Measurements from ENCODE around the gene PHACTR3. TPM values are rescaled to one million over a fixed set of nuclear protein-coding genes. Genes with fewer than 3 reads are reported as not detected.

PHACTR3 gene
- total RNA-seq, 2 donors from 2014 or later: 0.13 TPM; not detected in 1

- Histone ChIP-seq H3K4me3 (ENCODE audit: low read length) (no peak overlapping the region), H3K9me3 (ENCODE audit: control insufficient read depth, low read length) (peaks cover 34% of the 10 kb centered on the region), H3K36me3 (ENCODE audit: control insufficient read depth, insufficient read depth, low read length) (no peaks in the 10 kb centered on the region), H3K27ac (ENCODE audit: low read depth, low read length) (no peak overlapping the region), H3K27me3 (ENCODE audit: control insufficient read depth, insufficient read depth, low read length, poor library complexity, severe bottlenecking) (no peaks in the 10 kb centered on the region), H3K4me1 (ENCODE audit: control insufficient read depth, insufficient read depth, low read length) (no peaks in the 10 kb centered on the region), H3K9ac (ENCODE audit: extremely low read depth, low read length, poor library complexity, severe bottlenecking) (no peak overlapping the region)
- H3K36me3 Mint-ChIP-seq (ENCODE audit: low read depth): no peaks in the 10 kb centered on the region
- WGBS, 2 experiments (ENCODE audit: insufficient coverage in 1 of 2, insufficient read length in 1 of 2): 59 to 74% methylated on average over 7 to 9 of the region's 9 CpGs
- H3K9me3 Mint-ChIP-seq: no peaks in the 10 kb centered on the region
- H3K27ac Mint-ChIP-seq: no peak overlapping the region
- TF ChIP-seq CTCF (conservative IDR thresholded peaks at IDR 0.05): no peak
- no peaks in the 10 kb centered on the region for H3K4me1 Mint-ChIP-seq
- no peak overlapping the region for H3K4me3 Mint-ChIP-seq
- H3K27me3 Mint-ChIP-seq (ENCODE audit: insufficient read depth): peaks cover 14% of the 10 kb centered on the region
- no peak for DNase-seq
Measured at GRCh38 chr20:59684685-59685242, 80.4 kb downstream of the PHACTR3 start.

- no peak overlapping the region for H3K4me3 ChIP-seq (ENCODE audit: low read length)
- H3K27ac ChIP-seq (ENCODE audit: low read depth, low read length): no peak overlapping the region
- no peak for DNase-seq
- H3K27me3 ChIP-seq (ENCODE audit: control insufficient read depth, insufficient read depth, low read length, poor library complexity, severe bottlenecking): no peaks in the 10 kb centered on the region
- Mint-ChIP-seq H3K4me3 (no peak overlapping the region), H3K36me3 (ENCODE audit: low read depth) (no peaks in the 10 kb centered on the region), H3K4me1 (no peaks in the 10 kb centered on the region), H3K27ac (no peak overlapping the region), H3K27me3 (ENCODE audit: insufficient read depth) (peaks cover 19% of the 10 kb centered on the region), H3K9me3 (no peaks in the 10 kb centered on the region)
- H3K36me3 ChIP-seq (ENCODE audit: control insufficient read depth, insufficient read depth, low read length): no peaks in the 10 kb centered on the region
- 83 to 87% methylated on average over 7 of the region's 7 CpGs for WGBS, 2 experiments (ENCODE audit: insufficient coverage in 1 of 2, insufficient read length in 1 of 2)
- H3K9ac ChIP-seq (ENCODE audit: extremely low read depth, low read length, poor library complexity, severe bottlenecking): no peak overlapping the region
- H3K9me3 ChIP-seq (ENCODE audit: control insufficient read depth, low read length): peaks cover 34% of the 10 kb centered on the region
- no peak for TF ChIP-seq CTCF (conservative IDR thresholded peaks at IDR 0.05)
- H3K4me1 ChIP-seq (ENCODE audit: control insufficient read depth, insufficient read depth, low read length): no peaks in the 10 kb centered on the region
Measured at GRCh38 chr20:59686404-59687346, 82.3 kb downstream of the PHACTR3 start.

GRCh38 chr20:59688356-59688755, 84.0 kb downstream of the PHACTR3 start:
- H3K27ac ChIP-seq (ENCODE audit: low read depth, low read length): no peak overlapping the region
- Mint-ChIP-seq H3K27me3 (ENCODE audit: insufficient read depth) (peaks cover 20% of the 10 kb centered on the region), H3K9me3 (no peaks in the 10 kb centered on the region), H3K36me3 (ENCODE audit: low read depth) (no peaks in the 10 kb centered on the region), H3K4me3 (no peak overlapping the region), H3K4me1 (no peaks in the 10 kb centered on the region), H3K27ac (no peak overlapping the region)
- H3K9ac ChIP-seq (ENCODE audit: extremely low read depth, low read length, poor library complexity, severe bottlenecking): no peak overlapping the region
- no peaks in the 10 kb centered on the region for H3K27me3 ChIP-seq (ENCODE audit: control insufficient read depth, insufficient read depth, low read length, poor library complexity, severe bottlenecking)
- no peak for DNase-seq
- no peak overlapping the region for H3K4me3 ChIP-seq (ENCODE audit: low read length)
- H3K36me3 ChIP-seq (ENCODE audit: control insufficient read depth, insufficient read depth, low read length): no peaks in the 10 kb centered on the region
- peaks cover 50% of the 10 kb centered on the region for H3K9me3 ChIP-seq (ENCODE audit: control insufficient read depth, low read length)
- WGBS, 2 experiments (ENCODE audit: insufficient coverage in 1 of 2, insufficient read length in 1 of 2): 80 to 88% methylated on average over 1 to 3 of the region's 3 CpGs
- no peaks in the 10 kb centered on the region for H3K4me1 ChIP-seq (ENCODE audit: control insufficient read depth, insufficient read depth, low read length)
- TF ChIP-seq CTCF (conservative IDR thresholded peaks at IDR 0.05): no peak
